Adipose tissue (tissue), 3 donors: ENCODE measurements around the gene LFNG. TPM values are rescaled to one million over a fixed set of nuclear protein-coding genes. Genes with fewer than 3 reads are reported as not detected.

Source experiments
- H3K27ac ChIP-seq: one replicate; pipeline ENCODE4 v1.5.1; 2013; ENCODE audit warnings: low read depth, low read length
- WGBS, 3 donors: extraction: QIAGEN DNeasy Blood & Tissue Kit; methylation state at CpG; one replicate each; pipeline ENCODE4 v1.1.7; 2013; 5-methylcytosine and 5-hydroxymethylcytosine counted together
- polyA plus RNA-seq, 3 donors: library from polyadenylated mRNA; stranded (reverse); fragments of 200-250 nt; gene quantifications; one replicate each; pipeline ENCODE4 v1.2.3, GENCODE V29; 2013
- donor health status: healthy with polysubstance abuse.
- donor health status: Bipolar disorder and iron deficiency.
- donor health status: healthy.

Gene LFNG, protein sequence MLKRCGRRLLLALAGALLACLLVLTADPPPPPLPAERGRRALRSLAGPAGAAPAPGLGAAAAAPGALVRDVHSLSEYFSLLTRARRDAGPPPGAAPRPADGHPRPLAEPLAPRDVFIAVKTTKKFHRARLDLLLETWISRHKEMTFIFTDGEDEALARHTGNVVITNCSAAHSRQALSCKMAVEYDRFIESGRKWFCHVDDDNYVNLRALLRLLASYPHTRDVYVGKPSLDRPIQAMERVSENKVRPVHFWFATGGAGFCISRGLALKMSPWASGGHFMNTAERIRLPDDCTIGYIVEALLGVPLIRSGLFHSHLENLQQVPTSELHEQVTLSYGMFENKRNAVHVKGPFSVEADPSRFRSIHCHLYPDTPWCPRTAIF
- 10 to 100 TPM; 12.5 to 52.7 (median 23.7) TPM for polyA plus RNA-seq

DNA sequence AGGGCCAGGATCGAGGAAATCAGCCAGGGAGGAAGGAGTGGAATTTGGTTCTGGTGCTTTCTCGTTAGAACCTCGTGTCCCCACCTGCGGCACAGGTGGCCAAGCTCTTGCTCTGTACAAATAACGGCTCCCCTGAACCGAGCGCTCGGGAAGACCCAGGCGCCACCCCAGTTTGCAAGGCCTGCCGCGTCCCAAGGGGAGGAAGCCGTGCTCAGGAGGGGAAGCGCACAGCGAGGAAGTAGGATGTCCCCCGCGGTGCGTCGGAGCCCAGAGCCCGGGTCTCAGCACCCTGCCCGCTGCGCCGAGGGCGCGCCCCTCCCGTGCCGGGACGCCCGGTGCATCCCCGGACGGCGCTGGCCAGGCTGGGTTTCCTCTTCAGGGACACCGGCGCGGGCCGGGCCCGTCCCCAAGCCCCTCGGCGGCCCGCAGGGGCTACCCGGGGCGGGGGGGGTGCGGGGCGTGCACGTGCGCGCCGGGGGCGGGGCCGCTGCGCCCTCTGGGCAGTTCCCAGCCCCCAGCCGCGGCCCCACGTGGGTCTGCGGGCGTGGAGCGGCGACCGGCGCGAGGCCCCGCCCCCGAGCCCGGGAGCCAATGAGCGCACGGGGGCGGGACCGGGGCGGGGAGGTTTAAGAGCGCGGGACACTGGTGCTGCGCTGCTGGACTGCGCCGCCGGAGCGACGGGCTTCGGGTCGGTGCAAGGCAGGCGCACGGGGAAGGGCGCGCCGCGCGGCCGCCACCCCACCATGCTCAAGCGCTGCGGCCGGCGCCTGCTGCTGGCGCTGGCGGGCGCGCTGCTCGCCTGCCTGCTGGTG is at the start of gene LFNG:
LFNG (plus strand) TSS at position 656 of the 812 bp plus-strand sequence; CDS start at position 744, 88 bp downstream.
- WGBS, 3 donors, result 1% methylated on average over 44 to 94 of the region's 95 CpGs

DNA sequence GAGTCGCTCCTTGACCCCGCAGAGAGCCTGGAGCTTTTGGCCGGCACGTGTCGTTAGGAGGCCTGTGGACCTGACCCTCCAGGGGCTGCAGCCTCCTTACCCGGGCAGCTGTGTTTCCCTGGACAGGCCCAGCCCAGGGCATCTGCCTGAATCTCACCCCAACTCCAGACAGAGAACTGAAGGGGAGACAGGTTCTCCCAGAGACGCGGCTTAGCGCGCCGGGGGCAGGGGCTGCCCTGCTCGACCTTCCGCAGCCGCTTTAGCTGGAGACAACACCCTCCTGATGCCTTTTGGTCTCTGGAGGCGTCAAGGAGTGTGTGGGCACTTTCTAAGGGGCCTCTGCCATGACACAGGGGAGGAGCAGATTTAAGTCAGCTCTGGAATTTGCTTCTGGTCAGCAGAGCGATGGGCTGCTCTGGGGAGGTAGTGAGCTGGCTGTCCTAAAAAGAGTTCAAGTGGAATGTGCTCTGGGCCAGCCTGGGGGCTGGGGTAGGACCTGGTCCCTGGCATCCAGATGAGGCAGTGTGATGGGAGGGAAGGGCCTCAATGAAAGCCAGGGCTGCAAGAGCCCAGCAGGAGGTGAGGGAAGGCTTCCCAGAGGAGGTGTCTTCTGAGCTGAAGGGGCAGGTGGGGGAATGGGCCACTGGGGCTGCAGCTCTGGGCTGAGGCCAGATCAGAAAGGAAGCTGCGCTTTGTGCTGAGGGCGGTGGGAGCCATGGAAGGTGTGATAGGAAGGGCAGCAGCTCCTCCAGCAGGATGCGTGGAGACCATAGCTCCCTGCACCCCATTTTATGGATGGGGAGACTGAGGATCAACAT is 49.2 kb upstream of the LFNG start:
- no peak overlapping the region for H3K27ac ChIP-seq
- 78 to 90% (median 86%) methylated on average over 19 of the region's 19 CpGs for WGBS, 3 donors

More for the DNA sequence above, at the start of gene LFNG:
- no peak within 1 kb of the TSS for H3K27ac ChIP-seq

DNA sequence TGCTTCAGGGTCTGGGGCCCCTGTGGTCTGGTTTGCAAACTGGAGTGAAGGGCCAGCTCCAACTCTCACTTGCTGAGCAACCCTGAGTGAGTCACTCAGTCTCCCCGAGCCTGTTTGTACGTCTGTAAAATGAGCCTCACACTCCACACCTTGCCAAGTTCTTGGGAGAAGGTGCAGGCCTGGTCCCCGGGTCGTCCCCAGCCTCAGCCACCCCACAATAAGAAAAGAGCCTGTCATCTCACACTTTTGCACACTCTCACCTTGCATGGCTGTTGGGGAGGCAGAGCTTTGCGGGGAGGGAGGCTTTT is 48.6 kb upstream of the LFNG start:
- 45 to 55% (median 51%) methylated on average over 5 of the region's 5 CpGs for WGBS, 3 donors
- H3K27ac ChIP-seq, result no peak overlapping the region

- 17 to 59% (median 34%) methylated on average over 9 to 17 of the region's 17 CpGs for WGBS, 3 donors
- H3K27ac ChIP-seq, result no peak overlapping the region
These were observed 48.2 kb upstream of the LFNG start for GRCh38 chr7:2471396-2471795.

DNA sequence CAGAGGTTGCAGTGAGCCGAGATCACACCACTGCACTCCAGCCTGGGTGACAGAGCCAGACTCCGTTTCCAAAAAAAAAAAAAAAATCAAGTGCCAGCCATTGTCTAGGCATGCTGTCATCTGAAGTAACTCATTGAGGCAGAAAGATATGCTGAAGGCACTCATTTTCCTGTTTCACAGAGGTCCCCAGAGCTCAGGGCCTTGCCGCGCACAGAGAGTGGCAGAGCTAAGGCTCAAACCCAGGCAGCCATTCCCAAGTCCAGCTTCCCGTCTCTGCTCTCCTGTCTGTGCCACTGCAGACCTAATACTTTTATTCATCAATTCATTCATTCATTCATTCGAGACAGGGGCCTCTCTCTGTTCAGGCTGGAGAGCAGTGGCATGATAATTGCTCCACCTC is 46.8 kb upstream of the LFNG start:
- 88 to 92% (median 88%) methylated on average over 5 to 6 of the region's 6 CpGs for WGBS, 3 donors
- no peak overlapping the region for H3K27ac ChIP-seq

DNA sequence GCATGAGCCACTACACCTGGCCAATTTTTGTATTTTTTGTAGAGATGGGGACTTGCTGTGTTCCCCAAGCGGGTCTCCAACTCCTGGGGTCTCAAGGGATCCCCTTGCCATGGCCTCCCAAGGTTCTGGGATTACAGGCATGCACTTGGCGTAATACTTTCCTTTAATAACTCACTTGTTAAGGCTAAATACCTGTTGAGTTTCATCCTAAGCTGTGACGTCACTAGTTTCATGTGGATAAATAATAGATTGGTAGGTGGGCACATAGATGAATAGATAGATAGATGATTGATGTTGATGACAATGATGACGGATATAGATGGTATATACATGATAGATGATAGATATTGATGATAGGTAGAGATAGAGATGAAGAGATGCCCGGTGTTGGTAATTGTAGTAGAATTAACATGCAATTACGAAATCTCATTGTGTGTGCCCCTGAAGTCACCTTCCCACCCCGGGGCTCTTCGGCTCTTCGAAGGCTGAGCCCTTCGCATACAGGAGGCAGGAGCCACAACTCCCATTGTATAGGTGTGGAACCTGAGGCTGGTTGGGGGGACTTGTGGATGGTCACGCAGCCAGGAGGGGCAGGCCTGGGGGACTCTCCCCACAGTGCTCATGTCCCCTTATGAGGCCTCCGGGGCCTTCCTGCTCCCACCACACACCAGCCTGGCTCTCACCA is 45.9 kb upstream of the LFNG start:
- WGBS, 3 donors, result 75 to 84% (median 81%) methylated on average over 12 of the region's 12 CpGs

GRCh38 chr7:2474224-2474623 is 45.4 kb upstream of the LFNG start:
- no peak overlapping the region for H3K27ac ChIP-seq
- WGBS, 3 donors, result 73 to 92% (median 78%) methylated on average over 13 to 15 of the region's 15 CpGs

More for the DNA sequence above, 45.9 kb upstream of the LFNG start:
- H3K27ac ChIP-seq, result no peak overlapping the region

DNA sequence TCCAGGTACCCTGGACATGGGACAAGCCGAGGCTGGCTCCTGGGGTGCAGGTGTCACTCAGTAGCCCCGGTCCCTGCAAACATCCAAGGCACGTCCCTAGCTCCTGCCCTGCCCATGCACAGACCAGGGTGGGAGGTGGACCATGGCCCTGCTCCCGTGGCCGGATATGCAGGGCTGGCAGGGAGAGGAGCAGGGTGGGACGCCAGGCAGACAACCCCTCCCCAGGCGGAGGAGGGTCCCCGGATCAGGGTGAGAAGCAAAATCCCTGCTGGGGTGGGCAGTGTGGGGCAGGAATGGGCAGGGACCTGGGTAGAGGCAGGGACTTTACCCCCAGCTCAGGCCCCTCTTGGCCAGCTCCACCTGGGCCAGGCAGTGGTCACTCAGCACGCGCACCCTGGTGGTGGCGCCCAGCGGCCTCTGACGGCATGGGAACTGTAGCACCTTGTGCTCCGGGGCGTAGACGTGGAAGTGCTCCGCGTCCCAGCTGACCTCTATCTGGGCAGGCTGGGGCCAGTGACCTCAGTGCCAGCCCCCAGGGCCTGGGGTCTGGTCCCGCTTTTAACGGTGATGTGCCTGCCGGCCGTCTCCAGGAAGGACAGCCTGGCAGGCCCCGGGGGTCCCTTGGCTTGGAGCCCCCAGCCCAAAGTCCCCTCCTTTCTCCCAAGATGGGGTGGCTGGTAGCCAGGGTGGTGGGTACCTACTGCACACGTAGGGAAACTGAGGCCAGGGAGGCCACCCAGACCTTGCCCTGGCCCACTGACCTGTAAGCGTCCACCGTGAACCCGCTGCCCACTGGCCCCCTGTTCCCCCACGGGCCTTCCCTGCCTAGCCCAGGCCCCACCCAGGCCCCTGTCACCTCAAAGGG is 44.5 kb upstream of the LFNG start:
- H3K27ac ChIP-seq, result no peak overlapping the region
- 66 to 91% (median 88%) methylated on average over 27 to 28 of the region's 28 CpGs for WGBS, 3 donors

- H3K27ac ChIP-seq, result no peak overlapping the region
- WGBS, 3 donors, result 93 to 94% (median 94%) methylated on average over 15 to 18 of the region's 18 CpGs
These were observed 43.9 kb upstream of the LFNG start for GRCh38 chr7:2475678-2476015.

DNA sequence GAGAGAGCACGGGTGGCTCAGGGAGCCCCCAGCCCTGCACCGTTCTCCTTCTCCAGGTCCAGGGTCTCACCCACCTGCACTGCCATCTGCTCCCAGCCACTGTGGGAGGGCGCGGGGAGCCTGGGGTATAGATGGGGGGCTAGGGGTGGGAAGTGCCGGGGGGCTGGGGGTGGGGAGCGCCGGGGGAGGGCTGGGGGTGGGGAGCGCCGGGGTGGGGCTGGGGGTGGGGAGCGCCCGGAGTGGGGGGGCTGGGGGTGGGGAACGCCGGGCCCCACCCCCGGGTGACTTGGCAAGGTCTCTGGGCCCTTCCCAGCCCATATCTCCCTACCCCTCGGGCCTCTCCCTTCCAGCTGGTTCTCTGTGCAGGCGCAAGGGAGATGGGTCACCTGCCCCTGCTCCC is 43.3 kb upstream of the LFNG start, which contains the start of gene GRIFIN:
GRIFIN (minus strand) TSS at position 101 of the 400 bp plus-strand sequence; CDS start at position 86, 15 bp downstream.
- no peak within 1 kb of the TSS for H3K27ac ChIP-seq
- WGBS, 3 donors, result 68 to 89% (median 74%) methylated on average over 2 to 12 of the region's 16 CpGs

GRCh38 chr7:2476776-2477446 is 42.7 kb upstream of the LFNG start:
- 80 to 82% (median 80%) methylated on average over 25 of the region's 25 CpGs for WGBS, 3 donors

DNA sequence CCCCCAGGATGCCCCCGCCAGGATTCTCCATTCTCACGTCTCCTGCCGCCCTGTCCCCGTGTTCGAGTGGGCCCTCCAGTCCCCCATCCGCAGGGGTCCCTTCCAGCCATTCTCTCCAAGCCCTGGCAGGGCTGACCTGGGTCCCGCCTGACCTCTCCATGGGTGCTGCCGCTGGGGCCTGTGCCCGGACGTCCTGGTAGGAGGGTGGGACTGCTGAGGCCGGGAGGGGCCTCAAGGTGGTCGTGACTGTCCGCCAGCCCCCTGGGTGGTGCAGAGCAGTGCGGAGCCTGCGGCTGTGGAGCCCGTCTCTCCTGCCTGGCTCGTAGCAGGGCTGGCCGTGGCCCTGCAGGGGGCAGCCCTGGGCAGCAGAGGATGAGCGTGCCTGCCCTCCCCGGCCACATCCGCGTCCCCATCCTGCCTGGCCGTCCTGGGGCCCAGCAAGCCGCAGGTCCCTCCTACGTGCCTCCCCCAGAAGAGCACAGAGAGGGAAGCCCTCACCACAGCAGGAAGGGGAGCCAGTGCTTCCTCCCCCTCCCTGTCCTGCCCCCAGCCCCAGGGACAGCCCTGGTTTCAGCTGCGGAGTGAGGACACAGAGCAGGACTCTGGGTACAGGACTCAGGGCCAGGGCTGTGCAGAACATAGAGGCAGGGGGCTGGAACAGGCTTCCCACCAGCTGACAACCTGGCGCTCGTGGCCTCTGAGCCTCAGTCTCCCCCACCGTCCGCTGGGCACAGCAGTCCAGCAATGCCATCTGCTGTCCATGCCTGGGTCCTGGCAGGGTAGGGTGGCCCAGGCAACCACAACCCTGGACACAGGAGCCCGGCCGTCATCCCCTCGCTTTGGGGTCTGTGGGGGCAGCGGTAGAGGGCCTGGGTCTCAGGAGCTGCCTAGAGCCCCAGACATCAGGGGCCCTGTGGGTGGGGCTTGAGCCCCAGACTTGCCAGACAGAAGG is 41.9 kb upstream of the LFNG start:
- H3K27ac ChIP-seq, result no peak overlapping the region
- WGBS, 3 donors, result 31 to 34% (median 34%) methylated on average over 32 to 34 of the region's 34 CpGs

More at GRCh38 chr7:2476776-2477446, 42.7 kb upstream of the LFNG start:
- no peak overlapping the region for H3K27ac ChIP-seq

DNA sequence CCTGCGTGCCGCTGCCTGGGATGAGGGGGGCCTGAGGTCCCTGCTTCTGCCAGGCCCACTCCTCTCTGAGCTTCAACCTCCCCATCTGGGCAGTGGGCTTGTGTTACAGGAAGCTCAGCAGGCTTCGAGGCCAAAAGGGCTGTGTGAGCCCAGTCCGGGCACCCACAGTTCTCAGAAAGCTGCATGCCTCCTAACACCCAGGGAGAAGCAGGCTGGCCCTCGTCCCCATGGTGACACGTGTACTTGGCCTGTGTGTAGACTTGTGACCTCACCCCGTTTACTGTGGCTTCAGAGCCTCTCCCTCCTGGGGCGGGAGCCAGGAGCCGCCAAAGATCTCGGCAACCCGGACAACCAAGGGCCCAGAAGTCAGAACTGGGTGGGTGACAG is 41.2 kb upstream of the LFNG start:
- H3K27ac ChIP-seq, result no peak overlapping the region
- WGBS, 3 donors, result 25 to 34% (median 32%) methylated on average over 11 of the region's 11 CpGs

GRCh38 chr7:2478800-2479199 is 40.8 kb upstream of the LFNG start:
- no peak overlapping the region for H3K27ac ChIP-seq
- WGBS, 3 donors, result 54 to 61% (median 56%) methylated on average over 19 of the region's 19 CpGs

- H3K27ac ChIP-seq, result no peak overlapping the region
- 65 to 79% (median 70%) methylated on average over 16 of the region's 16 CpGs for WGBS, 3 donors
These were observed 40.1 kb upstream of the LFNG start for GRCh38 chr7:2479276-2480069.
